Right atrium auricular region (tissue), 2 donors: Measurements from ENCODE around the gene TIMP3. TPM values are rescaled to one million over a fixed set of nuclear protein-coding genes. Genes with fewer than 3 reads are reported as not detected.

Source experiments
- DNase-seq: peaks from one replicate; pipeline ENCODE4 v3.0.0-alpha.2; 2019; ENCODE audit warnings: low spot score
- H3K27ac ChIP-seq, 2 donors: fragments of 200-600 bp; sonication (generic); 1 replicate in 1 of 2; 2 replicates in 1 of 2; pipeline ENCODE4 v1.5.1; 2016 to 2019
- H3K27me3 ChIP-seq, 2 donors: fragments of 200-600 bp; sonication (generic); one replicate each; pipeline versions ENCODE4 v1.5.1 to v1.6.0; 2017 to 2019
- H3K36me3 ChIP-seq: fragments of 200-600 bp; sonication (generic); one replicate; pipeline ENCODE4 v1.5.1; 2016
- H3K4me1 ChIP-seq, 2 donors: fragments of 200-600 bp; sonication (generic); one replicate each; pipeline versions ENCODE4 v1.5.1 to v1.6.0; 2017 to 2019
- H3K4me3 ChIP-seq, 2 donors: fragments of 200-600 bp; sonication (generic); 1 replicate in 1 of 2; 2 replicates in 1 of 2; pipeline ENCODE4 v1.5.1; 2017 to 2019; ENCODE audit warnings: mild to moderate bottlenecking in 1 of 2, moderate library complexity in 1 of 2
- H3K9me3 ChIP-seq, 2 donors: fragments of 200-600 bp; sonication (generic); one replicate each; pipeline ENCODE4 v1.5.1; 2019
- CTCF ChIP-seq, 2 donors: fragments of 200-600 bp; sonication (generic); IDR thresholded peaks; one replicate each; pipeline ENCODE4 v1.5.1; 2019; ENCODE audit warnings: antibody characterized with exemption in 2 of 2
- total RNA-seq, 2 donors: library from RNA; depleted of rRNA; stranded (reverse); fragments of >200 nt; gene quantifications; one replicate each; pipeline ENCODE4 v1.1.0, GENCODE V29; 2016

TIMP3 gene
- total RNA-seq, 2 donors from 2014 or later: 625 to 711 TPM

- H3K27me3 ChIP-seq: no peaks in the 10 kb centered on the region
- peaks cover 0 to 33% of the 10 kb centered on the region in 2 donors for H3K4me1 ChIP-seq
- H3K9me3 ChIP-seq: no peaks in the 10 kb centered on the region
- H3K27ac ChIP-seq: peak overlapping the region; percentile 85 to 90
- H3K4me3 ChIP-seq: no peak overlapping the region
- no peaks in the 10 kb centered on the region for H3K36me3 ChIP-seq
- no peak for DNase-seq
- no peak for TF ChIP-seq CTCF (IDR thresholded peaks at IDR 0.05)
Observed at GRCh38 chr22:32880505-32880892, 79.0 kb downstream of the TIMP3 start.

DNA sequence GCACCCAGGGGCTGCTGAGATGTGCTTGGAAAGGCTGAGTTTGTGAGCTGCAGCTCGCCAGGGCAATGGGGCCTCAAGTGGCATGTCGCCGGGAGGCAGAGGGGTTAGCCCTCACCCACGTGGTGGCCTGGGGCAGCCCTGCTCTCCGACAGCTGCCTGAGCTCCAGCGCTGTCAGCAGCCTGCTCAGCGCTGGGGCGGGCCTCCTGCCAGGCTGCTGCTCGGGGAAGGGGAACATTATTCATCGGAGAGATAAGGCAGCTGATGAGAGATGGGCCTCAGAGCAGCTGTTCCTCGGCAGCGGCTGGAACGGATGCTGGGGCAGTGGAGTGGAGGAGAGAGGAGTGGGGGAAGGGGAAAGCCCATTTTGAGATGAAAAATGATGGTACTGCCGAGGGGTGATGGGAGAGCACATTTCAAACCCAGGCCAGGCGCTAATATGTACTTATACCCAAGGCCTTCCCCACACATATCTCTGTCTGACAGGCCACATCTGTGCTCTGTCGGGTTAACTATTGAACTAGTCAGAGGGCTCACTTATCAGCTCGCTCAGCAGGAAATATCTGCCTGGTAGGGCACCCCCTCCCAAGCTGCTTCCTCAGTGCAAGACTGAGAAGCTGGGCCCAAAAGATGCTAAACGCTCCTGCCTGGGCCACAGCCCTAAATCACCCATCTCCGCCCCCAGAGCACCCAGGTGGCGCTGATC is 79.5 kb downstream of the TIMP3 start:
- DNase-seq: peak; percentile 82
- no peaks in the 10 kb centered on the region for H3K9me3 ChIP-seq
- peak overlapping the region; percentile 85 to 90 for H3K27ac ChIP-seq
- H3K4me3 ChIP-seq: no peak overlapping the region
- peaks cover 0 to 33% of the 10 kb centered on the region in 2 donors for H3K4me1 ChIP-seq
- no peaks in the 10 kb centered on the region for H3K36me3 ChIP-seq
- H3K27me3 ChIP-seq: no peaks in the 10 kb centered on the region
- no peak for TF ChIP-seq CTCF (IDR thresholded peaks at IDR 0.05)

GRCh38 chr22:32882360-32882755 is 80.9 kb downstream of the TIMP3 start:
- peaks cover 0 to 37% of the 10 kb centered on the region in 2 donors for H3K4me1 ChIP-seq
- H3K27ac ChIP-seq: peak overlapping the region; percentile 85 to 90
- H3K9me3 ChIP-seq: no peaks in the 10 kb centered on the region
- no peaks in the 10 kb centered on the region for H3K27me3 ChIP-seq
- no peak for DNase-seq
- H3K4me3 ChIP-seq: no peak overlapping the region
- no peak for TF ChIP-seq CTCF (IDR thresholded peaks at IDR 0.05)
- H3K36me3 ChIP-seq: no peaks in the 10 kb centered on the region

GRCh38 chr22:32882774-32883530 is 81.4 kb downstream of the TIMP3 start:
- Histone ChIP-seq H3K27ac (peak overlapping the region in 1 of 2 donors; percentile 85), H3K4me3 (no peak overlapping the region), H3K36me3 (no peaks in the 10 kb centered on the region), H3K27me3 (no peaks in the 10 kb centered on the region), H3K9me3 (no peaks in the 10 kb centered on the region), H3K4me1 (peaks cover 0 to 43% of the 10 kb centered on the region in 2 donors)
- TF ChIP-seq CTCF (IDR thresholded peaks at IDR 0.05): no peak
- no peak for DNase-seq

DNA sequence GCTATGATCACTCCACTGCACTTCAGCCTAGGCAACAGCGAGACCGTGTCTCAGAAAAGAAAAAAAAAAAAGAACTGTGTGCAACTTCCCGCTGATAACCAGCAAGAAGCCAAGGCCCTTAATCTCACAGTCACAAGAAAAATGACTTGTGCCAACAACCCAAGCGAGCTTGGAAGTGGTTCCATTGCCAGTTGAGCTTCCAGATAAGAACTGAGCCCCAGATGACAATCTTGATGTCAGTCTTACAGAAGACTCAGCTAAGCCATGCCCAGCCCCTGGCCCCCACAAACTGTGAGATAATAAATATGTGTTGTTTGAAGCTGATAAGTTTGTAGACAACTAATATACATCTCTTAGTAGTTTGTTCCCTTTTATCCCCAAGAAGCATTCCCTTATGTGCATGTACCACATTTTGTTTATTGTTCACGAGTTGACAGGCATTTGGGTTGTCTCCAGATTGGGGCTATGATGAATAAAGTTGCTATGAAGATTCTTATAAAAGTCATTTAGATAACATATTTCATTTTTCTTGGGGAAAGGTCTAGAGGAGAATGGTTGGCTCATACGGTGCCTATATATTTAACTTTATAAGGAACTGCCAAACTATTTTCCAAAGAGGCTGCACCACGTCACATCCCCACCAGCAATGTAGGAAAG is 85.9 kb downstream of the TIMP3 start:
- H3K36me3 ChIP-seq: no peaks in the 10 kb centered on the region
- peaks cover 0 to 32% of the 10 kb centered on the region in 2 donors for H3K4me1 ChIP-seq
- peak overlapping the region; percentile 72 to 83 for H3K27ac ChIP-seq
- TF ChIP-seq CTCF (IDR thresholded peaks at IDR 0.05): no peak
- H3K9me3 ChIP-seq: no peaks in the 10 kb centered on the region
- no peaks in the 10 kb centered on the region for H3K27me3 ChIP-seq
- H3K4me3 ChIP-seq: no peak overlapping the region
- no peak for DNase-seq
